LoVo (cell line): ENCODE results near the gene LEF1.
"Not testable (repeated sequence)": the region's sequence is repeated elsewhere in the genome, so short reads cannot be mapped to it uniquely, and the experiment has no call there.

Experiments
- DNase-seq: peaks from one replicate; pipeline ENCODE4 v3.0.0-alpha.2; 2016; ENCODE audit warnings: low spot score

The LEF1 gene

GRCh38 chr4:108058685-108059440 lies 109.9 kb downstream of the LEF1 start:
- no peak for DNase-seq

- no peak for DNase-seq
Measured at GRCh38 chr4:108056418-108056817, 112.3 kb downstream of the LEF1 start.

- no peak for DNase-seq
Measured at GRCh38 chr4:108055787-108056186, 112.9 kb downstream of the LEF1 start.

GRCh38 chr4:108054025-108054638 lies 114.6 kb downstream of the LEF1 start:
- DNase-seq = no peak

- DNase-seq = no peak
Measured at GRCh38 chr4:108053251-108053711, 115.5 kb downstream of the LEF1 start.

- DNase-seq = no peak
Measured at GRCh38 chr4:108052558-108053120, 116.1 kb downstream of the LEF1 start.

GRCh38 chr4:108051343-108051742 lies 117.4 kb downstream of the LEF1 start:
- no peak for DNase-seq

- DNase-seq = not testable (repeated sequence)
Measured at GRCh38 chr4:108050166-108051111, 118.3 kb downstream of the LEF1 start.

- DNase-seq = no peak
Measured at GRCh38 chr4:108049406-108049805, 119.3 kb downstream of the LEF1 start.

GRCh38 chr4:108048997-108049396 lies 119.7 kb downstream of the LEF1 start:
- no peak for DNase-seq

- DNase-seq = no peak
Measured at GRCh38 chr4:108048157-108048556, 120.6 kb downstream of the LEF1 start.

- no peak for DNase-seq
Measured at GRCh38 chr4:108047199-108047598, 121.5 kb downstream of the LEF1 start.

- no peak for DNase-seq
Measured at GRCh38 chr4:108045687-108046024, 123.1 kb downstream of the LEF1 start.

GRCh38 chr4:108044951-108045686 lies 123.6 kb downstream of the LEF1 start:
- peak; percentile 4 for DNase-seq

GRCh38 chr4:108043526-108043925 lies 125.2 kb downstream of the LEF1 start:
- DNase-seq = no peak

GRCh38 chr4:108042927-108043326 lies 125.8 kb downstream of the LEF1 start:
- DNase-seq = no peak

- DNase-seq = no peak
Measured at GRCh38 chr4:108037884-108038283, 130.8 kb downstream of the LEF1 start.

- DNase-seq = no peak
Measured at GRCh38 chr4:108036213-108036612, 132.5 kb downstream of the LEF1 start.

GRCh38 chr4:108035691-108036090 lies 133.0 kb downstream of the LEF1 start:
- DNase-seq = no peak

GRCh38 chr4:108034565-108034964 lies 134.2 kb downstream of the LEF1 start:
- DNase-seq = no peak

- DNase-seq = no peak
Measured at GRCh38 chr4:108033348-108033747, 135.4 kb downstream of the LEF1 start.
